Fibroblast of lung (primary cell): ENCODE data around the gene WNT10A. TPM values are rescaled to one million over a fixed set of nuclear protein-coding genes. Genes with fewer than 3 reads are reported as not detected.

ENCODE experiments used
- DNase-seq, 2 donors: peaks; one replicate each; pipeline versions ENCODE4 v3.0.0 to v3.0.0-alpha.2; 2010; ENCODE audit warnings: low read depth in 2 of 2
- H2AFZ ChIP-seq: 2 replicates; pipeline ENCODE4 v1.5.1; 2012; ENCODE audit warnings: low read length, control low read depth, inconsistent platforms
- H3K27ac ChIP-seq: 2 replicates; pipeline ENCODE4 v1.5.1; 2011; ENCODE audit warnings: low read length, control low read depth; ENCODE audit not compliant: insufficient read depth
- H3K27me3 ChIP-seq: 2 replicates; pipeline ENCODE4 v1.5.1; 2011; ENCODE audit warnings: mild to moderate bottlenecking, low read length; ENCODE audit not compliant: control insufficient read depth, insufficient read depth
- H3K36me3 ChIP-seq: 2 replicates; pipeline ENCODE4 v1.5.1; 2011; ENCODE audit warnings: low read length; ENCODE audit not compliant: control insufficient read depth, insufficient read depth
- H3K4me1 ChIP-seq: 2 replicates; pipeline ENCODE4 v1.5.1; 2011; ENCODE audit warnings: low read length; ENCODE audit not compliant: control insufficient read depth, insufficient read depth; ENCODE audit errors: extremely low read depth
- H3K4me2 ChIP-seq: 2 replicates; pipeline ENCODE4 v1.5.1; 2011; ENCODE audit warnings: low read length, control low read depth; ENCODE audit not compliant: insufficient read depth; ENCODE audit errors: extremely low read depth
- H3K4me3 ChIP-seq, 4 experiments: fragments of 200-600 bp in 1 of 4; sonication (generic) in 1 of 4; replicated peaks in 1 of 4; 2 replicates each; pipeline ENCODE4 v1.5.1; 2011 to 2016; ENCODE audit warnings: low read length in 4 of 4, low read depth in 3 of 4, mild to moderate bottlenecking in 3 of 4, control low read depth in 2 of 4, inconsistent platforms in 1 of 4, mixed read lengths in 1 of 4; ENCODE audit not compliant: insufficient read depth in 1 of 4; ENCODE audit errors: control extremely low read depth in 1 of 4
- H3K79me2 ChIP-seq: 2 replicates; pipeline ENCODE4 v1.5.1; 2012; ENCODE audit warnings: mild to moderate bottlenecking, low read length, inconsistent platforms; ENCODE audit not compliant: control insufficient read depth, insufficient read depth
- H3K9ac ChIP-seq: 2 replicates; pipeline ENCODE4 v1.5.1; 2011; ENCODE audit warnings: mild to moderate bottlenecking, low read length, control low read depth; ENCODE audit not compliant: insufficient read depth
- H3K9me3 ChIP-seq: 2 replicates; pipeline ENCODE4 v1.5.1; 2012; ENCODE audit warnings: low read depth, low read length; ENCODE audit not compliant: control insufficient read depth, insufficient read depth
- H4K20me1 ChIP-seq: 2 replicates; pipeline ENCODE4 v1.5.1; 2011; ENCODE audit warnings: low read length; ENCODE audit not compliant: control insufficient read depth, insufficient read depth; ENCODE audit errors: extremely low read depth
- EZH2 ChIP-seq: IDR thresholded peaks from 2 replicates; pipeline ENCODE4 v1.5.1; 2012; ENCODE audit warnings: low read length, control low read depth, mild to moderate bottlenecking; ENCODE audit errors: missing control alignments
- polyA plus RNA-seq, 2 donors: library from polyadenylated mRNA; depleted of rRNA in 1 of 2; stranded (reverse) in 1 of 2; unstranded in 1 of 2; fragments of >200 nt; gene quantifications; 2 replicates each; pipeline ENCODE4 v1.2.1, GENCODE V29; 2011 to 2012; ENCODE audit warnings: missing spikeins in 1 of 2
- total RNA-seq: library from RNA; depleted of rRNA; stranded (reverse); fragments of >200 nt; gene quantifications from 2 replicates; pipeline ENCODE4 v1.2.1, GENCODE V29; 2014
- TF ChIP-seq, protein P1 (sequence below), 2 donors: IDR thresholded peaks in 1 of 2; conservative IDR thresholded peaks in 1 of 2; 1 replicate in 1 of 2; 2 replicates in 1 of 2; pipeline ENCODE4 v1.5.1; 2011 to 2012; ENCODE audit warnings: low read length in 2 of 2, control low read depth in 1 of 2, inconsistent platforms in 1 of 2, low read depth in 1 of 2, mild to moderate bottlenecking in 1 of 2

The WNT10A gene
- total and polyA plus RNA-seq, 2 donors (not counting 1 experiment from before 2014, with no cell fraction given), result not detected

DNA sequence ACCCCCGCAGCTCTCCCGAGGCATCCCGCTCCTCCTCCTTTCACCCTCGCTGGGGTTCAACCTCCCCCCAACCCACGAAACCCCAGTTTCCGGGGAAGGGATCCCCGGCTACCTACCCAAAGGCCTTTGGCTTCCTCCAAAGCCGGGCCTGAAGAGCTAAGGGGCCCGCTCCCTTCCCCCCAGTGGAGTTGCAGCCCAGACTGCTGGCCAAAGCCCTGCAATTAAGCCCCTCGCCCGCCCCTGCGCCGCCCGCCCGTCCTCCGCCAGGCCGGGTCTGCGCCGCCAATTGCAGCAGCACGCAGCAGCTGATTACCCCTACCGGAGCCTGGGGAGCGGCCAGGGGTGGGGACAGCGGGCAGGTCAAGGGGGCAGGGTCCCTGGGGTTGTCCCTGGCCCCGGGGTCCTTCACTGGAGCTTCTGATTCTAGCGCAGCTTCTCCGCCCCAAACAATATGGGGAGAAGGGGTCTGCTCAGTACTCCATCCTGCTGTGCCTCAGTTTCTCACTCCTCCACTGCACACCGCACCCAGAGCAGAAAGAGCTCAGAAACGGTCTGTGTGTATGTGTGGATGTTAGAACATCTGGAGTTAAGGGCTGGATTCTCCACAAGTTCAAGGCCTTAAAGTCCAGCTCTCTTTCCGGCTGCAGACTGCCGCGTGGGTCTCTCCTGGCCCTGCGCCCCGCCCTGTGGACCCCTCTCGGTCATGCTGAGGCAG lies 16.9 kb downstream of the WNT10A start:
- no peak overlapping the region for H3K4me2 ChIP-seq
- no peak overlapping the region for H2AFZ ChIP-seq
- no peak overlapping the region for H3K9ac ChIP-seq
- no peaks in the 10 kb centered on the region for H4K20me1 ChIP-seq
- no peak for DNase-seq
- H3K9me3 ChIP-seq, result no peaks in the 10 kb centered on the region
- H3K4me1 ChIP-seq, result no peaks in the 10 kb centered on the region
- no peaks in the 10 kb centered on the region for H3K36me3 ChIP-seq
- H3K27me3 ChIP-seq, result peaks cover 55% of the 10 kb centered on the region
- no peaks in the 10 kb centered on the region for H3K79me2 ChIP-seq
- H3K27ac ChIP-seq, result no peak overlapping the region
- no peak overlapping the region for H3K4me3 ChIP-seq
- peak; percentile 85 for TF ChIP-seq EZH2
- TF ChIP-seq, protein P1, sequence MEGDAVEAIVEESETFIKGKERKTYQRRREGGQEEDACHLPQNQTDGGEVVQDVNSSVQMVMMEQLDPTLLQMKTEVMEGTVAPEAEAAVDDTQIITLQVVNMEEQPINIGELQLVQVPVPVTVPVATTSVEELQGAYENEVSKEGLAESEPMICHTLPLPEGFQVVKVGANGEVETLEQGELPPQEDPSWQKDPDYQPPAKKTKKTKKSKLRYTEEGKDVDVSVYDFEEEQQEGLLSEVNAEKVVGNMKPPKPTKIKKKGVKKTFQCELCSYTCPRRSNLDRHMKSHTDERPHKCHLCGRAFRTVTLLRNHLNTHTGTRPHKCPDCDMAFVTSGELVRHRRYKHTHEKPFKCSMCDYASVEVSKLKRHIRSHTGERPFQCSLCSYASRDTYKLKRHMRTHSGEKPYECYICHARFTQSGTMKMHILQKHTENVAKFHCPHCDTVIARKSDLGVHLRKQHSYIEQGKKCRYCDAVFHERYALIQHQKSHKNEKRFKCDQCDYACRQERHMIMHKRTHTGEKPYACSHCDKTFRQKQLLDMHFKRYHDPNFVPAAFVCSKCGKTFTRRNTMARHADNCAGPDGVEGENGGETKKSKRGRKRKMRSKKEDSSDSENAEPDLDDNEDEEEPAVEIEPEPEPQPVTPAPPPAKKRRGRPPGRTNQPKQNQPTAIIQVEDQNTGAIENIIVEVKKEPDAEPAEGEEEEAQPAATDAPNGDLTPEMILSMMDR (conservative IDR thresholded peaks at IDR 0.05 in 1 of 2, IDR thresholded peaks at IDR 0.05 in 1 of 2; ENCODE audit: low read depth in 1 of 2, low read length in 2 of 2), result no peak

DNA sequence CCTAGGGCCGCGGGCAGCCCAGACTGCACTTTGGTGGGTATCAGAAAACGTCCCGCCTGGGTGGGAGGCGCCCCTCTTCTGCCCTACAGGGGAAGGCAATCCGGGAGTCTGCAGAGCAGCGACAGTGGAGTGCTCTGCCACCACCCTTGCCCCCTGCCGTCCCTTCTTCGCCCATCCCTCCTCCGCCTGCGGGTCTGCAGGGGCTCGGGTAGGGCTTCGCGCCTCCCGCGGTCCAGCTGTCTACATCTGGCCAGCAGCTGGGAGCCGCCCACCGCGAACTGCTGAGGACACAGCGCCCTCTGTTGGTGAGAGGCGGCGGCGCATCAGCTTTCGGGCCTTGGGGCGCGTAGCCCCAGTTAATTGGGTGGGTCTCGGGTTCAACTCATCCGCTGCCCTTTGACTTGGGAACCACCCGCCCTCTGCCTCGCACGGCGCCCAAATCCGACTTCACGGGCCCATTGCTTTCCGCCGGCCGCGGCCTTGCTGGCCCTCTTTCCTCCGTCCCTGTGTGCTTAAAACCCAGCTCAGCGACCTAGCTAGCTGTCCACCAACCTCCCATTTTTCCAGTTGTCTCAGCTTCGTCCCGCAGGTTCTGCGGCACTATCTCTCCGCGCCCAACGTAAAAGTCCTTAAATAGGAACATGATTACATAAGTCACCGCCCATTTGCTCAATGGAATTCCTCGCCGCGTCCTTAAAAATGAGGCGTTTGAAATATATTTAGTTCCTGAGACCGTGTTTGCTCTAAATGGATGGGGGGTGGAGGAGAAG lies 17.6 kb downstream of the WNT10A start:
- no peak overlapping the region for H3K9ac ChIP-seq
- H2AFZ ChIP-seq, result no peak overlapping the region
- H3K79me2 ChIP-seq, result no peaks in the 10 kb centered on the region
- H3K27ac ChIP-seq, result no peak overlapping the region
- peak in 1 of 2 donors; percentile 38 for DNase-seq
- no peaks in the 10 kb centered on the region for H3K4me1 ChIP-seq
- H3K9me3 ChIP-seq, result no peaks in the 10 kb centered on the region
- H3K27me3 ChIP-seq, result peaks cover 51% of the 10 kb centered on the region
- no peaks in the 10 kb centered on the region for H3K36me3 ChIP-seq
- peak overlapping the region in 1 of 4 experiments; percentile 14 for H3K4me3 ChIP-seq
- no peaks in the 10 kb centered on the region for H4K20me1 ChIP-seq
- TF ChIP-seq, protein P1 (conservative IDR thresholded peaks at IDR 0.05 in 1 of 2, IDR thresholded peaks at IDR 0.05 in 1 of 2; ENCODE audit: low read depth in 1 of 2, low read length in 2 of 2), result peak; percentile 80 to 87
- peak; percentile 60 for TF ChIP-seq EZH2
- H3K4me2 ChIP-seq, result peak overlapping the region; percentile 40

DNA sequence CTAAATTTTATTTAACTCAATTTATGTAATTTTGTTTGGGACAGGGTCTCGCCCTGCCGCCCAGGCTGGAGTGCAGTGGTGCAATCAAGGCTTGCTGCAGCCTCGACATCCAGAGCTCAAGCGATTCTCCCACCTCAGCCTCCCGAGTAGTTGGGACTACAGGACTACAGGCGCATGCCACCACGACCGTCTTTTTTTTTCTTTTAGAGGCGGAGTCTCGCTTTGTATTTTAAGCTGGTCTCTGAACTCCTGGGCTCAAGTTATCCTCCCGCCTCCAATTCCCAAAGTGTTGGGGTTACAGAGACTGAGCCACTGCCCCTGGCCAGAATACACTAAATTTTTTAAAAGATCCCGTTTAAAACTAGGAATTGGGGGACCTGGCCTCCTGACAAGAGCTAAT lies 18.5 kb downstream of the WNT10A start:
- H3K36me3 ChIP-seq, result no peaks in the 10 kb centered on the region
- no peaks in the 10 kb centered on the region for H4K20me1 ChIP-seq
- no peak overlapping the region for H3K27ac ChIP-seq
- no peak overlapping the region for H3K4me3 ChIP-seq
- H2AFZ ChIP-seq, result no peak overlapping the region
- peaks cover 48% of the 10 kb centered on the region for H3K27me3 ChIP-seq
- DNase-seq, result no peak
- H3K79me2 ChIP-seq, result no peaks in the 10 kb centered on the region
- no peaks in the 10 kb centered on the region for H3K9me3 ChIP-seq
- no peak overlapping the region for H3K4me2 ChIP-seq
- no peak overlapping the region for H3K9ac ChIP-seq
- no peak for TF ChIP-seq EZH2
- TF ChIP-seq, protein P1 (conservative IDR thresholded peaks at IDR 0.05 in 1 of 2, IDR thresholded peaks at IDR 0.05 in 1 of 2; ENCODE audit: low read depth in 1 of 2, low read length in 2 of 2), result no peak
- H3K4me1 ChIP-seq, result no peaks in the 10 kb centered on the region
